Measurements from ENCODE around the gene MAL. TPM values are rescaled to one million over a fixed set of nuclear protein-coding genes. Genes with fewer than 3 reads are reported as not detected.

Gene MAL
- total and polyA plus RNA-seq, 2 experiments from 2014 or later: 0.24 to 0.31 TPM

DNA sequence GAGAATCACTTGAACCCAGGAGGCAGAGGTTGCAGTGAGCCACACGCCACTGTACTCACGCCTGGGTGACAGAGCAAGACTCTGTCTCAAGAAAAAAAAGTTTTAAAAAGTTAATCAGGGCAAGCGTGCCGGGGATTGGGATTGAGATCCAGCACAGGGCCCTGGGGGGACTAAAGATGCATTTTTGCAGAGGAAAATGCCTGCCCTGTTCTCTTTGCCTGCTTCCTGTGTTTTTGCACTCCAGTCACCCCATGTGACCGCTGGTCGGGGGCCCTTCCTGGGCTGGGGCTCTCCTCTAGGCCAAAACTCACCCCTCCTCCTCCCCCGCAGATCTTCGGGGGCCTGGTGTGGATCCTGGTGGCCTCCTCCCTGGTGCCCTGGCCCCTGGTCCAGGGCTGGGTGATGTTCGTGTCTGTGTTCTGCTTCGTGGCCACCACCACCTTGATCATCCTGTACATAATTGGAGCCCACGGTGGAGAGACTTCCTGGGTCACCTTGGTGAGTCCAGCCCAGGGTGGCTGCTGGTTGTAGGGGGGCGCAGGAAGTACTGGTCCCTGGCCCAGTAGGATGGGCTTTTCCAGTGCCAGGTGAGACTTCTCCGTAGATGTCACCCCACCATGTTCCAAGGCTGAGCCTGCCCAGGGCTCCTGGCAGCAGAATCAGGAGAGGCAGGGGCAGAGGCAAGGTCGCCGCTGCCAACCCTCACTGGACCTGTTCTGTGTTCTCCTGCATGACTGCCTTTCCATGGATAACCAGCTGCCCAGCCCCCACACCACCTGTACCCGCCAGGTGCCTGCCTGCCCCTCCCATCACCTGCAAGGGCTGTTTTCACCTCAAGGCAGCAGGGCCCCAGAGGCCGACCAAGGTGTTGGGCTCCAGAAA, 22.4 kb downstream of the MAL start (continued):
- TF ChIP-seq, protein P1, sequence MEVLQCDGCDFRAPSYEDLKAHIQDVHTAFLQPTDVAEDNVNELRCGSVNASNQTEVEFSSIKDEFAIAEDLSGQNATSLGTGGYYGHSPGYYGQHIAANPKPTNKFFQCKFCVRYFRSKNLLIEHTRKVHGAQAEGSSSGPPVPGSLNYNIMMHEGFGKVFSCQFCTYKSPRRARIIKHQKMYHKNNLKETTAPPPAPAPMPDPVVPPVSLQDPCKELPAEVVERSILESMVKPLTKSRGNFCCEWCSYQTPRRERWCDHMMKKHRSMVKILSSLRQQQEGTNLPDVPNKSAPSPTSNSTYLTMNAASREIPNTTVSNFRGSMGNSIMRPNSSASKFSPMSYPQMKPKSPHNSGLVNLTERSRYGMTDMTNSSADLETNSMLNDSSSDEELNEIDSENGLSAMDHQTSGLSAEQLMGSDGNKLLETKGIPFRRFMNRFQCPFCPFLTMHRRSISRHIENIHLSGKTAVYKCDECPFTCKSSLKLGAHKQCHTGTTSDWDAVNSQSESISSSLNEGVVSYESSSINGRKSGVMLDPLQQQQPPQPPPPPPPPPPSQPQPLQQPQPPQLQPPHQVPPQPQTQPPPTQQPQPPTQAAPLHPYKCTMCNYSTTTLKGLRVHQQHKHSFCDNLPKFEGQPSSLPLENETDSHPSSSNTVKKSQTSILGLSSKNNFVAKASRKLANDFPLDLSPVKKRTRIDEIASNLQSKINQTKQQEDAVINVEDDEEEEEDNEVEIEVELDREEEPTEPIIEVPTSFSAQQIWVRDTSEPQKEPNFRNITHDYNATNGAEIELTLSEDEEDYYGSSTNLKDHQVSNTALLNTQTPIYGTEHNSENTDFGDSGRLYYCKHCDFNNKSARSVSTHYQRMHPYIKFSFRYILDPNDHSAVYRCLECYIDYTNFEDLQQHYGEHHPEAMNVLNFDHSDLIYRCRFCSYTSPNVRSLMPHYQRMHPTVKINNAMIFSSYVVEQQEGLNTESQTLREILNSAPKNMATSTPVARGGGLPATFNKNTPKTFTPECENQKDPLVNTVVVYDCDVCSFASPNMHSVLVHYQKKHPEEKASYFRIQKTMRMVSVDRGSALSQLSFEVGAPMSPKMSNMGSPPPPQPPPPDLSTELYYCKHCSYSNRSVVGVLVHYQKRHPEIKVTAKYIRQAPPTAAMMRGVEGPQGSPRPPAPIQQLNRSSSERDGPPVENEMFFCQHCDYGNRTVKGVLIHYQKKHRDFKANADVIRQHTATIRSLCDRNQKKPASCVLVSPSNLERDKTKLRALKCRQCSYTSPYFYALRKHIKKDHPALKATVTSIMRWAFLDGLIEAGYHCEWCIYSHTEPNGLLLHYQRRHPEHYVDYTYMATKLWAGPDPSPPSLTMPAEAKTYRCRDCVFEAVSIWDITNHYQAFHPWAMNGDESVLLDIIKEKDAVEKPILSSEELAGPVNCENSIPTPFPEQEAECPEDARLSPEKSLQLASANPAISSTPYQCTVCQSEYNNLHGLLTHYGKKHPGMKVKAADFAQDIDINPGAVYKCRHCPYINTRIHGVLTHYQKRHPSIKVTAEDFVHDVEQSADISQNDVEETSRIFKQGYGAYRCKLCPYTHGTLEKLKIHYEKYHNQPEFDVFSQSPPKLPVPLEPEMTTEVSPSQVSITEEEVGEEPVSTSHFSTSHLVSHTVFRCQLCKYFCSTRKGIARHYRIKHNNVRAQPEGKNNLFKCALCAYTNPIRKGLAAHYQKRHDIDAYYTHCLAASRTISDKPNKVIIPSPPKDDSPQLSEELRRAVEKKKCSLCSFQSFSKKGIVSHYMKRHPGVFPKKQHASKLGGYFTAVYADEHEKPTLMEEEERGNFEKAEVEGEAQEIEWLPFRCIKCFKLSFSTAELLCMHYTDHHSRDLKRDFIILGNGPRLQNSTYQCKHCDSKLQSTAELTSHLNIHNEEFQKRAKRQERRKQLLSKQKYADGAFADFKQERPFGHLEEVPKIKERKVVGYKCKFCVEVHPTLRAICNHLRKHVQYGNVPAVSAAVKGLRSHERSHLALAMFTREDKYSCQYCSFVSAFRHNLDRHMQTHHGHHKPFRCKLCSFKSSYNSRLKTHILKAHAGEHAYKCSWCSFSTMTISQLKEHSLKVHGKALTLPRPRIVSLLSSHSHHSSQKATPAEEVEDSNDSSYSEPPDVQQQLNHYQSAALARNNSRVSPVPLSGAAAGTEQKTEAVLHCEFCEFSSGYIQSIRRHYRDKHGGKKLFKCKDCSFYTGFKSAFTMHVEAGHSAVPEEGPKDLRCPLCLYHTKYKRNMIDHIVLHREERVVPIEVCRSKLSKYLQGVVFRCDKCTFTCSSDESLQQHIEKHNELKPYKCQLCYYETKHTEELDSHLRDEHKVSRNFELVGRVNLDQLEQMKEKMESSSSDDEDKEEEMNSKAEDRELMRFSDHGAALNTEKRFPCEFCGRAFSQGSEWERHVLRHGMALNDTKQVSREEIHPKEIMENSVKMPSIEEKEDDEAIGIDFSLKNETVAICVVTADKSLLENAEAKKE (CRISPR knock-in tag; IDR thresholded peaks at IDR 0.05): no peak
- TF ChIP-seq, protein P2, sequence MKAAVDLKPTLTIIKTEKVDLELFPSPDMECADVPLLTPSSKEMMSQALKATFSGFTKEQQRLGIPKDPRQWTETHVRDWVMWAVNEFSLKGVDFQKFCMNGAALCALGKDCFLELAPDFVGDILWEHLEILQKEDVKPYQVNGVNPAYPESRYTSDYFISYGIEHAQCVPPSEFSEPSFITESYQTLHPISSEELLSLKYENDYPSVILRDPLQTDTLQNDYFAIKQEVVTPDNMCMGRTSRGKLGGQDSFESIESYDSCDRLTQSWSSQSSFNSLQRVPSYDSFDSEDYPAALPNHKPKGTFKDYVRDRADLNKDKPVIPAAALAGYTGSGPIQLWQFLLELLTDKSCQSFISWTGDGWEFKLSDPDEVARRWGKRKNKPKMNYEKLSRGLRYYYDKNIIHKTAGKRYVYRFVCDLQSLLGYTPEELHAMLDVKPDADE (IDR thresholded peaks at IDR 0.05): no peak
- no peak for TF ChIP-seq EZH2 (IDR thresholded peaks at IDR 0.05; ENCODE audit: low read depth, unreplicated experiment)

DNA sequence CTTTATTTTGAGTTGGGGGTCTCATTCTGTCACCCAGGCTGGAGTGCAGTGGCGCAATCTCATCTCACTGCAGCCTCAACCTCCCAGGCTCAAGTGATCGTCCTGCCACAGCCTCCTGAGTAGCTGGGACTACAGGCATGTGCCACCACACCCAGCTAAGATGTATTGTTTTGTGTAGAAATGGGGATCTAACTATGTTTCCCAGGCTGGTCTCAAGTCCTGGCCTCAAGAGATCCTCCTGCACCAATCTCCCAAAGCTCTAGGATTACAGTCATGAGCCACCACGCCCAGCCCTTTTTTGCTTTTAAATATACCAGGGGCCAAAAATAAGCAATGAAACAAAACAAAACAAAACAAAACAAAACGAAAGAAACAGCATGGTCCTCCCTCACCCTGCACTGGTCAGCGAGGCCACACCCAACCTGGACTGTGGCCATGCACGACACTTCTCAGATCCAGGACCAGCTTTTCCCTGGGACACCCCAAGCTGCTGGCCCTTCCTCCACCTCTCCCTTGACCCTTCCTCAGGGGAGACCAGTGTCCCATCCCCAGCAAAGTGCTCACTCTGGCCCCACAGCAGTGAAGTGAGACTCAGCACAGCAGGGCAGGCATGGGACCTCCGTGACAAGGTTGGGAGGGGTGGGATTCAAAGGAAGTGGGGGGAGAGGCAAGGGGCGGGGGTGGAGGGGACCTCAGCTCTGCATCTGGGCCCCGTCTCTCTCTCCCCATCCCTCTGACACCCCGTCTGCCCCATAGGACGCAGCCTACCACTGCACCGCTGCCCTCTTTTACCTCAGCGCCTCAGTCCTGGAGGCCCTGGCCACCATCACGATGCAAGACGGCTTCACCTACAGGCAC, 23.5 kb downstream of the MAL start:
- DNase-seq (ENCODE audit: low spot score): no peak
- TF ChIP-seq ZNF114 (CRISPR knock-in tag; IDR thresholded peaks at IDR 0.05) (no peak), EZH2phosphoT487 (IDR thresholded peaks at IDR 0.05; ENCODE audit: unreplicated experiment) (no peak), CREB1 (CRISPR knock-in tag; IDR thresholded peaks at IDR 0.05; ENCODE audit: low read depth) (no peak), ZNF331 (CRISPR knock-in tag; IDR thresholded peaks at IDR 0.05; ENCODE audit: low read depth) (no peak)
- TF ChIP-seq, protein P3, sequence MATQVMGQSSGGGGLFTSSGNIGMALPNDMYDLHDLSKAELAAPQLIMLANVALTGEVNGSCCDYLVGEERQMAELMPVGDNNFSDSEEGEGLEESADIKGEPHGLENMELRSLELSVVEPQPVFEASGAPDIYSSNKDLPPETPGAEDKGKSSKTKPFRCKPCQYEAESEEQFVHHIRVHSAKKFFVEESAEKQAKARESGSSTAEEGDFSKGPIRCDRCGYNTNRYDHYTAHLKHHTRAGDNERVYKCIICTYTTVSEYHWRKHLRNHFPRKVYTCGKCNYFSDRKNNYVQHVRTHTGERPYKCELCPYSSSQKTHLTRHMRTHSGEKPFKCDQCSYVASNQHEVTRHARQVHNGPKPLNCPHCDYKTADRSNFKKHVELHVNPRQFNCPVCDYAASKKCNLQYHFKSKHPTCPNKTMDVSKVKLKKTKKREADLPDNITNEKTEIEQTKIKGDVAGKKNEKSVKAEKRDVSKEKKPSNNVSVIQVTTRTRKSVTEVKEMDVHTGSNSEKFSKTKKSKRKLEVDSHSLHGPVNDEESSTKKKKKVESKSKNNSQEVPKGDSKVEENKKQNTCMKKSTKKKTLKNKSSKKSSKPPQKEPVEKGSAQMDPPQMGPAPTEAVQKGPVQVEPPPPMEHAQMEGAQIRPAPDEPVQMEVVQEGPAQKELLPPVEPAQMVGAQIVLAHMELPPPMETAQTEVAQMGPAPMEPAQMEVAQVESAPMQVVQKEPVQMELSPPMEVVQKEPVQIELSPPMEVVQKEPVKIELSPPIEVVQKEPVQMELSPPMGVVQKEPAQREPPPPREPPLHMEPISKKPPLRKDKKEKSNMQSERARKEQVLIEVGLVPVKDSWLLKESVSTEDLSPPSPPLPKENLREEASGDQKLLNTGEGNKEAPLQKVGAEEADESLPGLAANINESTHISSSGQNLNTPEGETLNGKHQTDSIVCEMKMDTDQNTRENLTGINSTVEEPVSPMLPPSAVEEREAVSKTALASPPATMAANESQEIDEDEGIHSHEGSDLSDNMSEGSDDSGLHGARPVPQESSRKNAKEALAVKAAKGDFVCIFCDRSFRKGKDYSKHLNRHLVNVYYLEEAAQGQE (IDR thresholded peaks at IDR 0.05; ENCODE audit: unreplicated experiment): no peak
- Histone ChIP-seq H3F3A (replicated peaks; ENCODE audit: low read depth) (no peaks in the 10 kb centered on the region), H3K4me2 (no peak overlapping the region), H3K36me3 (ENCODE audit: insufficient read depth) (no peaks in the 10 kb centered on the region), H3K27ac (ENCODE audit: low read depth) (no peak overlapping the region), H3K27me3 (ENCODE audit: insufficient read depth) (no peaks in the 10 kb centered on the region), H3K4me1 (ENCODE audit: insufficient read depth) (no peaks in the 10 kb centered on the region), H4K20me1 (replicated peaks; ENCODE audit: insufficient read depth) (no peaks in the 10 kb centered on the region), H3K79me2 (replicated peaks; ENCODE audit: insufficient read depth) (no peaks in the 10 kb centered on the region), H2AFZ (no peak overlapping the region), H3K9me2 (ENCODE audit: insufficient read depth) (no peaks in the 10 kb centered on the region), H3K4me3 (no peak overlapping the region)
- no peaks in the 10 kb centered on the region for H3K36me3 Mint-ChIP-seq (ENCODE audit: low read depth)
- ATAC-seq: no peak
- no peak overlapping the region for H3K27ac Mint-ChIP-seq
- no peaks in the 10 kb centered on the region for H3K9me3 Mint-ChIP-seq
- peaks cover 6% of the 10 kb centered on the region for H3K4me1 Mint-ChIP-seq
- H3K4me3 Mint-ChIP-seq: no peak overlapping the region
- H3K27me3 Mint-ChIP-seq (ENCODE audit: insufficient read depth, low read depth, poor library complexity): peaks cover 3% of the 10 kb centered on the region
